Sigmoid colon (tissue), 4 donors: Measurements from ENCODE around the gene GRID1.

ENCODE experiments used
- CTCF ChIP-seq, 4 experiments: fragments of 450-650 bp in 3 of 4; fragments of 200-600 bp in 1 of 4; IDR thresholded peaks; one replicate each; pipeline ENCODE4 v1.5.1; 2016 to 2019; ENCODE audit warnings: antibody characterized with exemption in 4 of 4, mild to moderate bottlenecking in 3 of 4, moderate library complexity in 2 of 4
- EP300 ChIP-seq, 4 donors: sonication (generic); formaldehyde crosslinking; IDR thresholded peaks; one replicate each; pipeline ENCODE4 v1.6.1; 2017; ENCODE audit warnings: antibody characterized with exemption in 4 of 4
- POLR2A ChIP-seq, 2 donors: fragments of 450-650 bp; IDR thresholded peaks; one replicate each; pipeline ENCODE4 v1.6.1; 2016; ENCODE audit warnings: antibody characterized with exemption in 2 of 2, mild to moderate bottlenecking in 2 of 2, moderate library complexity in 2 of 2

- TF ChIP-seq EP300 (IDR thresholded peaks at IDR 0.05) (no peak), CTCF (IDR thresholded peaks at IDR 0.05) (no peak), POLR2A (IDR thresholded peaks at IDR 0.05) (no peak)
These were observed 263.0 kb downstream of the GRID1 start for GRCh38 chr10:86103391-86104101.
